Astrocyte (in vitro differentiated cells and primary cell): Measurements from ENCODE around the gene MARF1. TPM values are rescaled to one million over a fixed set of nuclear protein-coding genes. Genes with fewer than 3 reads are reported as not detected.
"Not testable (repeated sequence)": the region's sequence is repeated elsewhere in the genome, so short reads cannot be mapped to it uniquely, and the experiment has no call there.

Experiments used
- DNase-seq: peaks from one replicate; pipeline ENCODE4 v3.0.0-alpha.2; 2010; ENCODE audit warnings: low read depth
- FAIRE-seq: peaks from 2 replicates; lab custom pipeline; 2011; peaks lifted over from hg19 to GRCh38; lab: Jason Lieb, UNC
- H2AFZ ChIP-seq: 2 replicates; pipeline ENCODE4 v1.6.0; 2012; ENCODE audit warnings: low read depth, low read length, inconsistent platforms
- H3K27ac ChIP-seq: 2 replicates; pipeline ENCODE4 v1.5.1; 2011; ENCODE audit warnings: low read depth, low read length, inconsistent platforms
- H3K27me3 ChIP-seq: 2 replicates; pipeline ENCODE4 v1.6.0; 2011; ENCODE audit warnings: low read length, inconsistent platforms; ENCODE audit not compliant: insufficient read depth
- H3K36me3 ChIP-seq: 2 replicates; pipeline ENCODE4 v1.5.1; 2011; ENCODE audit warnings: low read length, inconsistent platforms; ENCODE audit not compliant: insufficient read depth
- H3K4me1 ChIP-seq: 2 replicates; pipeline ENCODE4 v1.5.1; 2011; ENCODE audit warnings: low read length, inconsistent platforms; ENCODE audit not compliant: insufficient read depth
- H3K4me2 ChIP-seq: 2 replicates; pipeline ENCODE4 v1.6.0; 2012; ENCODE audit warnings: low read length, inconsistent platforms
- H3K4me3 ChIP-seq: 2 replicates; pipeline ENCODE4 v1.5.1; 2011; ENCODE audit warnings: low read depth, mild to moderate bottlenecking, low read length, inconsistent platforms; ENCODE audit not compliant: insufficient read depth
- H3K79me2 ChIP-seq: 2 replicates; pipeline ENCODE4 v1.6.0; 2012; ENCODE audit warnings: mild to moderate bottlenecking, low read length, inconsistent platforms; ENCODE audit not compliant: insufficient read depth
- H3K9ac ChIP-seq: 2 replicates; pipeline ENCODE4 v1.6.0; 2012; ENCODE audit warnings: mild to moderate bottlenecking, low read length, inconsistent platforms
- H3K9me3 ChIP-seq: 2 replicates; pipeline ENCODE4 v1.5.1; 2012; ENCODE audit warnings: low read depth, mild to moderate bottlenecking, low read length, inconsistent platforms; ENCODE audit not compliant: insufficient read depth
- H4K20me1 ChIP-seq: 2 replicates; pipeline ENCODE4 v1.6.0; 2012; ENCODE audit warnings: low read length, inconsistent platforms; ENCODE audit not compliant: insufficient read depth
- H3K27ac Mint-ChIP-seq: one replicate; pipeline ENCODE4 v1.8.0; 2021; ENCODE audit warnings: mild to moderate bottlenecking, mixed read lengths; ENCODE audit not compliant: unreplicated experiment
- H3K27me3 Mint-ChIP-seq: one replicate; pipeline ENCODE4 v1.8.0; 2021; ENCODE audit warnings: low read depth, mixed read lengths; ENCODE audit not compliant: unreplicated experiment
- H3K36me3 Mint-ChIP-seq: one replicate; pipeline ENCODE4 v1.8.0; 2021; ENCODE audit warnings: low read depth, mixed read lengths; ENCODE audit not compliant: unreplicated experiment
- H3K4me1 Mint-ChIP-seq: one replicate; pipeline ENCODE4 v1.8.0; 2021; ENCODE audit warnings: low read depth, mixed read lengths; ENCODE audit not compliant: unreplicated experiment
- H3K4me3 Mint-ChIP-seq: one replicate; pipeline ENCODE4 v1.8.0; 2021; ENCODE audit warnings: mild to moderate bottlenecking, moderate library complexity, mixed read lengths; ENCODE audit not compliant: unreplicated experiment
- H3K9me3 Mint-ChIP-seq: one replicate; pipeline ENCODE4 v1.8.0; 2021; ENCODE audit warnings: mild to moderate bottlenecking, mixed read lengths; ENCODE audit not compliant: unreplicated experiment
- CTCF ChIP-seq: IDR thresholded peaks from 2 replicates; pipeline ENCODE4 v1.5.1; 2011; ENCODE audit warnings: low read depth, mild to moderate bottlenecking, inconsistent platforms, low read length, moderate library complexity; ENCODE audit not compliant: insufficient read depth
- EZH2 ChIP-seq: IDR thresholded peaks from 2 replicates; pipeline ENCODE4 v1.6.1; 2012; ENCODE audit warnings: mild to moderate bottlenecking, low read length, inconsistent platforms; ENCODE audit not compliant: insufficient read depth
- total RNA-seq: library from RNA; stranded (reverse); gene quantifications from 2 replicates; pipeline ENCODE4 v1.2.1, GENCODE V29; 2021

Gene MARF1
- total RNA-seq, 1 donor from 2014 or later = 47.4 TPM

- no peaks in the 10 kb centered on the region for H3K27me3 Mint-ChIP-seq
- FAIRE-seq (no peak), DNase-seq (peak; percentile 72)
- Histone ChIP-seq H3K4me3 (peak within 1 kb of the TSS; percentile 97), H3K27ac (peak within 1 kb of the TSS; percentile 82), H3K9me3 (no peaks in the 10 kb centered on the region), H3K27me3 (no peaks in the 10 kb centered on the region), H3K79me2 (peaks cover 50% of the 10 kb centered on the region), H3K36me3 (no peaks in the 10 kb centered on the region), H3K4me1 (peaks cover 14% of the 10 kb centered on the region), H4K20me1 (peaks cover 35% of the 10 kb centered on the region), H2AFZ (peak within 1 kb of the TSS; percentile 79), H3K4me2 (peak within 1 kb of the TSS; percentile 94), H3K9ac (peak within 1 kb of the TSS; percentile 90)
- H3K36me3 Mint-ChIP-seq = no peaks in the 10 kb centered on the region
- peaks cover 7% of the 10 kb centered on the region for H3K4me1 Mint-ChIP-seq
- TF ChIP-seq EZH2 (no peak), CTCF (no peak)
- peak within 1 kb of the TSS; percentile 99 for H3K4me3 Mint-ChIP-seq
- H3K27ac Mint-ChIP-seq = peak within 1 kb of the TSS; percentile 93
- H3K9me3 Mint-ChIP-seq = no peaks in the 10 kb centered on the region
These were observed 7.2 kb upstream of the MARF1 start, which contains the start of gene NDE1 for GRCh38 chr16:15650019-15650697. Gene NDE1 (plus strand): TSS chr16:15650245. CDS start chr16:15664779, 14,534 bp downstream.

GRCh38 chr16:15649727-15650018 lies 6.7 kb upstream of the MARF1 start:
- TF ChIP-seq CTCF (no peak), EZH2 (no peak)
- Mint-ChIP-seq H3K27ac (no peak overlapping the region), H3K36me3 (no peaks in the 10 kb centered on the region), H3K4me1 (peaks cover 7% of the 10 kb centered on the region), H3K9me3 (no peaks in the 10 kb centered on the region), H3K27me3 (no peaks in the 10 kb centered on the region), H3K4me3 (peak overlapping the region; percentile 79)
- H2AFZ ChIP-seq = peak overlapping the region; percentile 79
- peak overlapping the region; percentile 70 for H3K9ac ChIP-seq
- H3K4me1 ChIP-seq = peaks cover 14% of the 10 kb centered on the region
- H3K4me2 ChIP-seq = peak overlapping the region; percentile 94
- H3K4me3 ChIP-seq = peak overlapping the region; percentile 97
- peaks cover 45% of the 10 kb centered on the region for H3K79me2 ChIP-seq
- DNase-seq (no peak), FAIRE-seq (no peak)
- peaks cover 30% of the 10 kb centered on the region for H4K20me1 ChIP-seq
- no peaks in the 10 kb centered on the region for H3K27me3 ChIP-seq
- H3K9me3 ChIP-seq = no peaks in the 10 kb centered on the region
- no peaks in the 10 kb centered on the region for H3K36me3 ChIP-seq
- H3K27ac ChIP-seq = peak overlapping the region; percentile 37

GRCh38 chr16:15649311-15649710 lies 6.4 kb upstream of the MARF1 start:
- FAIRE-seq, H3K27ac Mint-ChIP-seq, DNase-seq, H3K27me3 Mint-ChIP-seq, H3K27me3 ChIP-seq, H3K9me3 Mint-ChIP-seq, H3K36me3 ChIP-seq, H3K9me3 ChIP-seq, H3K36me3 Mint-ChIP-seq, H3K4me1 Mint-ChIP-seq: not testable (repeated sequence)
- Histone ChIP-seq H3K4me3 (peak overlapping the region; percentile 97), H2AFZ (peak overlapping the region; percentile 79), H3K27ac (peak overlapping the region; percentile 37), H4K20me1 (peaks cover 27% of the 10 kb centered on the region), H3K4me1 (peaks cover 15% of the 10 kb centered on the region), H3K79me2 (peaks cover 41% of the 10 kb centered on the region), H3K9ac (peak overlapping the region; percentile 70), H3K4me2 (peak overlapping the region; percentile 94)
- H3K4me3 Mint-ChIP-seq = peak overlapping the region; percentile 79
